C4-2B (cell line): ENCODE measurements around the gene CELSR2.

Experiments used
- ZFX ChIP-seq: fragments of 450-650 bp; IDR thresholded peaks from 2 replicates; pipeline ENCODE4 v1.6.1; 2017
- TF ChIP-seq, protein P1 (sequence below): fragments of 450-650 bp; conservative IDR thresholded peaks from 2 replicates; pipeline ENCODE4 v1.5.1; 2017; ENCODE audit warnings: mild to moderate bottlenecking

DNA sequence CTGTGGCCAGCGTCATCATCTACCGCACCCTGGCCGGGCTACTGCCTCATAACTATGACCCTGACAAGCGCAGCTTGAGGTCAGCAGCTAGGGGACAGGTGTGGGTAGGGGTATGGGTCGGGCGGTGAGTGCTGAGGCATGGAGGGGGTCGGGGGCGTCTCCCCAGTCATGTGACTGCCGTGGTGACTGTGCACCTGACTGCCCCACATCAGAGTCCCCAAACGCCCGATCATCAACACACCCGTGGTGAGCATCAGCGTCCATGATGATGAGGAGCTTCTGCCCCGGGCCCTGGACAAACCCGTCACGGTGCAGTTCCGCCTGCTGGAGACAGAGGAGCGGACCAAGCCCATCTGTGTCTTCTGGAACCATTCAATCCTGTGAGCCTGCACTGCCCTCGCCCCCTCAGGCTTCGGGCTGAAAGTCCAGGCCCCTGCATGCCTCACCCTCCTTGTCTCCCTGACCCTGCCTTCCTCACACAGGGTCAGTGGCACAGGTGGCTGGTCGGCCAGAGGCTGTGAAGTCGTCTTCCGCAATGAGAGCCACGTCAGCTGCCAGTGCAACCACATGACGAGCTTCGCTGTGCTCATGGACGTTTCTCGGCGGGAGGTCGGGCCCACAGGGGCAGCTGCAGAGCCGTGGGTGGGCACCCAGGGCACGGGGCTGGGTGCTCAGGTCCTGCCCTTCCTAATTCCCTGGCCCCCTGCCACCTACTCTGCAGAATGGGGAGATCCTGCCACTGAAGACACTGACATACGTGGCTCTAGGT, 20.1 kb downstream of the CELSR2 start:
- TF ChIP-seq, protein P1, sequence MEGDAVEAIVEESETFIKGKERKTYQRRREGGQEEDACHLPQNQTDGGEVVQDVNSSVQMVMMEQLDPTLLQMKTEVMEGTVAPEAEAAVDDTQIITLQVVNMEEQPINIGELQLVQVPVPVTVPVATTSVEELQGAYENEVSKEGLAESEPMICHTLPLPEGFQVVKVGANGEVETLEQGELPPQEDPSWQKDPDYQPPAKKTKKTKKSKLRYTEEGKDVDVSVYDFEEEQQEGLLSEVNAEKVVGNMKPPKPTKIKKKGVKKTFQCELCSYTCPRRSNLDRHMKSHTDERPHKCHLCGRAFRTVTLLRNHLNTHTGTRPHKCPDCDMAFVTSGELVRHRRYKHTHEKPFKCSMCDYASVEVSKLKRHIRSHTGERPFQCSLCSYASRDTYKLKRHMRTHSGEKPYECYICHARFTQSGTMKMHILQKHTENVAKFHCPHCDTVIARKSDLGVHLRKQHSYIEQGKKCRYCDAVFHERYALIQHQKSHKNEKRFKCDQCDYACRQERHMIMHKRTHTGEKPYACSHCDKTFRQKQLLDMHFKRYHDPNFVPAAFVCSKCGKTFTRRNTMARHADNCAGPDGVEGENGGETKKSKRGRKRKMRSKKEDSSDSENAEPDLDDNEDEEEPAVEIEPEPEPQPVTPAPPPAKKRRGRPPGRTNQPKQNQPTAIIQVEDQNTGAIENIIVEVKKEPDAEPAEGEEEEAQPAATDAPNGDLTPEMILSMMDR, result no peak
- TF ChIP-seq ZFX, result no peak
